NCI-H146 treated with DMSO at 0.1 percent for 48 hours (cell line): ENCODE measurements around the gene ZNF358.

Source experiments
- DNase-seq: peaks from one replicate; lab custom pipeline; 2025; ENCODE audit not compliant: unreplicated experiment; lab: John Stamatoyannopoulos, UW

Gene ZNF358

DNA sequence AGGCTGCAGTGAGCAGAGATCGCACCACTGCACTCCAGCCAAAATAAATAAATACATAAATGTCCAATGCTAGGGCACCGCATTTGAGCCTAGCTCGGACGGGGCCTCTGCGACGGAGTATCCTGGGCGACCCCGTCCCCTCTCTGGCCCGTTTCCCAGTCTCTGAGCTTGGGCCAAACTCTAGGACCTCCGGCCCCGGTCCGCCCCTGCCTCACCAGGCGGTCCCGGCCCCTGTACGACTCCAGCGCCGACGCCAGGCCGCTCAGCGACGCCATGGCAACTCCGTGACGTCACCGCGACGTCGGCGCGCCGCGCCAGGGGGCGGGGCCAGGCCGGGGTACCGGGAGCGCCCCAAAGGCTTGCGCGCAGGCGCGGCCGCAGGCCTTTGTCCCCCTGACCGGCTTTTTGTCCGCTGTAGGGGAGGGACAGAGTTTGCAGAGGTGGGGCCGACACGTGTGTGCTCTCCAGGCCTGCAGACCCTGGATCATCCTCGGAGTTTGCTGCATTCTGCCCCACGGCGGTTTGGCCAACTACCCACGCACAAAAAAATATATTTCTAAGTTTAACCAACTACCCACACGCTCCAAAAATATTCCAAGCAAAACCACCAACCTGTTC is 27.1 kb upstream of the ZNF358 start, which contains the start of gene PEX11G:
Gene PEX11G, minus strand, starts transcription at position 300 of the 618 bp plus-strand sequence. Its CDS starts 25 bp downstream, at position 275.
- peak; percentile 69 for DNase-seq

GRCh38 chr19:7489609-7490044 is 26.3 kb upstream of the ZNF358 start:
- DNase-seq = no peak

GRCh38 chr19:7492142-7492541 is 23.8 kb upstream of the ZNF358 start:
- no peak for DNase-seq

GRCh38 chr19:7492558-7492957 is 23.3 kb upstream of the ZNF358 start:
- no peak for DNase-seq

- no peak for DNase-seq
These were observed 21.3 kb upstream of the ZNF358 start for GRCh38 chr19:7494416-7495098.

GRCh38 chr19:7497292-7497691 is 18.6 kb upstream of the ZNF358 start:
- DNase-seq = no peak

DNA sequence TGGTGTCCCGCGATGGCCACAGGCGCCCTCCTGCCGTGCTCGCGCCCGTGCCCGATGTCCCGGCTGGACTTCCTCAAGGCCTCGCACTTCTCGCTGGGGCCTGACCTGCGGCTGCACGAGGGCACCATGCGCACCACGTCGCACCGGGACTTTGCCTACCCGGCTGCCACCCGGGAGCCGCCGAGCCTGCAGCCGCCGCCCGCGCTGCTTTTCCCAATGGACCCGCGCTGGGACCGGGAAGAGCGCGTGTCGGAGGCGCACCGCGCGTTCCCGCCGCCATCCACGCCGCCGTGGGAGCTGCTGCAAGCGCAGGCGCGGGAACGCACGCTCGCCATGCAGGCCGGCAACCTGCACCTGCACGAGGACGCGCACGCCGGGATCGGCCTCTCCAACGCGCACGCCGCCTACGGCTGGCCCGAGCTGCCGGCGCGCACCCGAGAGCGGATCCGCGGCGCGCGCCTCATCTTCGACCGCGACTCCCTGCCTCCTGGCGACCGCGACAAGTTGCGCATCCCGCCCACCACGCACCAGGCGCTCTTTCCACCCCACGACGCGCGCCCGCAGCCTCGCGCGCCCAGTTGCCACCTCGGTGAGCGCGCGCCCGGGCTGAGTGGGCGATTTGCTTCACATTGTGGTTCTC is 15.0 kb upstream of the ZNF358 start:
- DNase-seq = peak; percentile 24

DNA sequence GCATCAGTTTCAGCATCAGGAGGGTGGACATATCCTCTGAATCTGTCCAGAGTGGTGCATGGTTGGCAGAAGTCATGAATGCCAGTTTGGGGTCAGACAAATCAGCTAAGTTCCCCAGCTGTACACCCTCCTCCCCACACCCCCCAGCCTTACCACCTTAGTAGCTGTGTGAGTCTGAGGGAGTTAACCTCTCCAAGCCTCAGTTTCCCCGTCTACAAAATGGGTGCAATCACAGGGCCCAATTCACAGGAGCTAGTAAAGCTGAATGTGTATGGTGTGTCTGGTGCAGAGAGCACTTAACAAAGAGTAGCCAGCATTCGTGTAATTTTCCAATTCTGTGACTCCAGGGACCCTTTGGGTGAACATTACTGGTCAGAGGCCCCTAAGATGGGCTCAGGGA is 13.4 kb upstream of the ZNF358 start:
- DNase-seq = no peak

- DNase-seq = no peak
These were observed 11.2 kb upstream of the ZNF358 start for GRCh38 chr19:7504684-7505083.

GRCh38 chr19:7505288-7505681 is 10.6 kb upstream of the ZNF358 start:
- DNase-seq = peak; percentile 55

DNA sequence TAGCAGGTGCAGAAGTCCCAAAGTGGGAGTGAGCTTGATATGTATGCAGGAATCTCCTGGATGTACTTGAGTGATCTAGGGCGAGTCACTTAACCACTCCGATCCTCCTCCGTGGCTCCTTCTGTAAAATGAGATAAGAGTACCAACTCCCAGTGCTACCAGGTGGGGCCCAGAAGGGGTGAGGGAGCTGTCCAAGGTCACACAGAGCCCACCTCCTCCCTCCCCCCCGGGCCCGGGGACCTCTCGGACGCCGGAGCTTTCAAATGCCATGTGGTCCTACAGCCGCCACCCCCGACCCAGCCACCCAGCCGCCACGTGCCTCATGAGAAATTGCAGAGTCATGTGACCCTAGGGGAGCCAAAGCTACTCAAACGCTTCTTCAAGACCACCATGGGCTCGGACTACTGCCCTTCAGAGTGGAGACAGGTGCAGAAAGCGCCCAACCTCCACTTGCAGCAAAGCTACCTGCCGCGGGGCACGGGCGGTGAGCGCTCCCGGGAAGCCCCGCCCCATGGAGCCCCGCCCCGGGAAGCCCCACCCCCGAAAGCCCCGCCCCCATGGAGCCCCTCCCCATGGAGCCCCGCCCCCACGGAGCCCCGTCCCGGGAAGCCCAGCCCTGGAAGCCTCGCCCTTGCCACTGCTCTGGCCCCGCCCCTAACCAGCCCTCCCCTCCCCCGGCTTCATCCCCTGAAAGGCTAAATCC is 10.1 kb upstream of the ZNF358 start:
- peak; percentile 40 for DNase-seq

- DNase-seq = peak; percentile 80
These were observed 9.2 kb upstream of the ZNF358 start for GRCh38 chr19:7506385-7507328.

GRCh38 chr19:7507884-7508283 is 8.0 kb upstream of the ZNF358 start:
- no peak for DNase-seq

DNA sequence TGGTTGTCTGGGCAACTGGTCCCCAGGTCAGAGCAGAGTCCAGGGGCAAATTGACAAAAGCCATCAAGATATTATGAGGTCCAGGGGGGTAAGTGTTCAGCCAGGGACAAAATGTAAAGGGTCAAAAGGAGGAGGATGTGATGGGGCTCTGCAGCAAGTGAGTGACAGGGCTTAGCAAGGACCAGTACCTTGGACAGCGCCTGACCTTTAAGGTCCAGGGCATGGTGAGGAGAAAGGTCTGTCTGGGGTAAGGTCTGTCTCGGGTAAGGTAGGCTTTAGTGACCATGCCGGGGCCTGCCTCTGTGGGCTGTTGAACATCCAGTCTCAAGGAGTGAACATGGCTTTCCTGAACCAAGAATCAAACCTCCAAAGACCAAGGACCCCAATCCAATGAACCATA is 6.3 kb upstream of the ZNF358 start:
- DNase-seq = no peak

DNA sequence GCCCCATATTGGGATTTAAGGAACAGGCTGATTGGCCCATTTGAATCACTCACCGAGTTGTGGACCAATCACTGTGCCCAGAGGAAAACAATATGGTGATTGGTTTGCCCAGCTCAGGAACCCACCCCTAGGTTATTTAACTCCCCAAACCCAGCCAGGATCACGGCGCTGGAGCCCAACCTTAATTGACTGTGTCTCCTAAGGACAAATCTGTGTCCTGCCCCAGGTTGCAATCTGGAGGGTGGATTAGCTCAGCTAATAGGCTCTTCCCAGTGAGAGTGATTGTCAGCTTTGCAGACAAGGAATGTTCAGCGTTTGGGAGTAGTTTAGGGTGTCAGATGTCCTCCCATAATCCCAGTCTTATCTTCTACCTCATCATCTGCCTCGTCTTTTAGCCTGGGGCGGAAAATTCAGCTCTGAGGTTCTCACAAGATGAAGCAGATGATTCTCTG is 3.5 kb upstream of the ZNF358 start:
- no peak for DNase-seq

GRCh38 chr19:7513809-7514642 is 1.9 kb upstream of the ZNF358 start:
- DNase-seq = no peak

GRCh38 chr19:7515110-7515644 is 726 bp upstream of the ZNF358 start:
- DNase-seq = no peak

DNA sequence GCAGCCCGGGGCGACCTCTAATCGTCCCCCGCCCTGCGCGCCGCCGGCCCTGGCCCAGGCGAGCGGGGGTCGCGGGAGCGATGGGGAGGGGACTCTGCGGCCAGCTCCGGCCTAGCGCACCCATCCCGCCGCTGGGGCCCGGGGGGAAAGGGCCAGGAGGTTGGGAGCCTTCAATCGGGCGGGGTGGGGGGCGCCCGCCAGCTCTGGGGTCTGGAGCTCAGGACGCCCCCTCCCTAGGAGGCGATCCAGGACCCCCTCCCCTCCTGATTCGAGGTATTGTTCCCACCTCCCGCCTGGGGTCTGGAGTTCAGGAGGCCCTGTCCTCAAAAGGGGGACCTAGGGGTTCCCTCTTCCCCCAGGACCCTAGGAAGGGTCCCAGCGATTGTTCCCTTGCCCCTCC is 430 bp downstream of the ZNF358 start:
- DNase-seq = no peak

DNA sequence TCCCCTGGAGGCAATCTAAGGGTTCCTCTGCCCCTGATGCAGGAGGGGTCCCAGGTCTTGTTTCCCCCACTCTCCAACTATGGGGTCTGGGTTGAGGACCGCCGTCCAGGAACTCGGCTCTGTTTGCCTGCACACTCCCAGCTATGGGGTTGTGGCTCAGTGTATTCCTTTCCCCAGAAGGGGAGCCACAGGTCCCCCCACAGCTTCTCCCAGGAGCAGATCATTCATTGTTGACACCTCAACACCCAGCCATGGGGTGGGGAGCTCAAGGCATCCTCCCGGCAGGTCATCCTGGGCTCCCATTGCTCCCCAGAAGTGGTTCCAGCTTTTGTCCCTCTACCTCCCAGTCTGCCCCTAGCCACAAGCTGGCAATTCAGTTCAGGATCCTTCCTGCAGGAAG is 975 bp downstream of the ZNF358 start:
- DNase-seq = no peak
